Loucy (cell line): ENCODE results near the gene PCBP3.

Experiments
- H2AFZ ChIP-seq: fragments of 200-600 bp; sonication (generic); 2 replicates; pipeline ENCODE4 v1.6.0; 2016; ENCODE audit warnings: antibody characterized with exemption, mild to moderate bottlenecking, low read length, moderate library complexity
- H3F3A ChIP-seq: fragments of 200-600 bp; 2 replicates; pipeline ENCODE4 v1.6.0; 2016; ENCODE audit warnings: antibody characterized with exemption, low read depth, mild to moderate bottlenecking
- H3K27me3 ChIP-seq: fragments of 200-600 bp; sonication (generic); 2 replicates; pipeline ENCODE4 v1.6.1; 2014; ENCODE audit warnings: low read length, mild to moderate bottlenecking; ENCODE audit not compliant: insufficient read depth, poor library complexity, severe bottlenecking
- H3K36me3 ChIP-seq: fragments of 200-600 bp; sonication (generic); 2 replicates; pipeline ENCODE4 v1.6.1; 2016; ENCODE audit warnings: low read length; ENCODE audit not compliant: insufficient read depth
- H3K4me1 ChIP-seq: fragments of 200-600 bp; sonication (generic); 2 replicates; pipeline ENCODE4 v1.5.1; 2014; ENCODE audit warnings: low read length, mild to moderate bottlenecking; ENCODE audit not compliant: insufficient read depth, poor library complexity, severe bottlenecking
- H3K4me2 ChIP-seq: fragments of 200-600 bp; sonication (generic); 2 replicates; pipeline ENCODE4 v1.6.0; 2014; ENCODE audit warnings: antibody characterized with exemption, low read length, low read depth, mild to moderate bottlenecking; ENCODE audit not compliant: poor library complexity, severe bottlenecking
- H3K4me3 ChIP-seq: fragments of 200-600 bp; sonication (generic); 2 replicates; pipeline ENCODE4 v1.5.1; 2014; ENCODE audit warnings: low read length, mild to moderate bottlenecking, mixed read lengths; ENCODE audit not compliant: poor library complexity, severe bottlenecking
- H3K79me2 ChIP-seq: fragments of 200-600 bp; sonication (generic); 2 replicates; pipeline ENCODE4 v1.6.1; 2014; ENCODE audit warnings: low read length; ENCODE audit not compliant: insufficient read depth
- H3K9ac ChIP-seq: fragments of 200-600 bp; sonication (generic); 2 replicates; pipeline ENCODE4 v1.6.0; 2014; ENCODE audit warnings: mild to moderate bottlenecking, low read depth, low read length, moderate library complexity; ENCODE audit not compliant: poor library complexity, severe bottlenecking
- H3K9me2 ChIP-seq: fragments of 200-600 bp; sonication (generic); replicated peaks from 2 replicates; pipeline ENCODE4 v1.6.1; 2016; ENCODE audit warnings: low read depth, low read length, mixed read lengths
- H3K9me3 ChIP-seq: fragments of 200-600 bp; sonication (generic); 2 replicates; pipeline ENCODE4 v1.6.1; 2014; ENCODE audit warnings: mild to moderate bottlenecking, antibody characterized with exemption, low read length, low read depth; ENCODE audit not compliant: insufficient read depth
- H4K20me1 ChIP-seq: fragments of 200-600 bp; sonication (generic); 2 replicates; pipeline ENCODE4 v1.6.0; 2014; ENCODE audit warnings: antibody characterized with exemption, low read length, mild to moderate bottlenecking; ENCODE audit not compliant: insufficient read depth, poor library complexity, severe bottlenecking
- EZH2phosphoT487 ChIP-seq: fragments of 200-600 bp; IDR thresholded peaks from 2 replicates; pipeline ENCODE4 v1.6.1; 2018; ENCODE audit warnings: antibody characterized with exemption, mild to moderate bottlenecking, moderate library complexity, borderline replicate concordance
- TF ChIP-seq, protein P1 (sequence below): fragments of 200-600 bp; sonication (generic); conservative IDR thresholded peaks from 2 replicates; pipeline ENCODE4 v1.5.1; 2014; ENCODE audit warnings: mild to moderate bottlenecking, antibody characterized with exemption, low read length

PCBP3 gene

DNA sequence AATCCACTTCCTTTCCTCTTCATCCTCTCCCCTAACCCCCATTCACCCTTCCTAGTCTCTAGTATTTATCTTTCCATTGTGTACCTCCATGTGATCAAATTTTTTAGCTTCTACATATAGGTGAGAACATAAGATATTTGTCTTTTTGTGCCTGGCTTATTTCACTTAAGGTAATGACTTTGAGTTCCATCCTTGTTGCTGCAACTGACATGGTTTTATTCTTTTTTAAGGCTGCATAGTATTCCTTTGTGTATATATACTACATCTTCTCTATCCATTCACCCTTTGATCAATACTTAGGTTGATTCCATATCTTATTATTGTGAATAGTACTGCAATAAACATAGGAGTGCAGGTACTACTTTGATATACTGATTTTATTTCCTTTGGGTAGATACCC, 128.7 kb downstream of the PCBP3 start:
- Histone ChIP-seq H3K4me3 (no peak overlapping the region), H3K4me2 (no peak overlapping the region), H3F3A (no peaks in the 10 kb centered on the region), H3K27me3 (no peaks in the 10 kb centered on the region), H4K20me1 (no peaks in the 10 kb centered on the region), H3K79me2 (no peaks in the 10 kb centered on the region), H2AFZ (no peak overlapping the region), H3K36me3 (no peaks in the 10 kb centered on the region), H3K9me3 (peaks cover 9% of the 10 kb centered on the region; the same call in 1 of the 2 replicates), H3K9ac (no peak overlapping the region), H3K9me2 (no peaks in the 10 kb centered on the region), H3K4me1 (no peaks in the 10 kb centered on the region)
- TF ChIP-seq, protein P1, sequence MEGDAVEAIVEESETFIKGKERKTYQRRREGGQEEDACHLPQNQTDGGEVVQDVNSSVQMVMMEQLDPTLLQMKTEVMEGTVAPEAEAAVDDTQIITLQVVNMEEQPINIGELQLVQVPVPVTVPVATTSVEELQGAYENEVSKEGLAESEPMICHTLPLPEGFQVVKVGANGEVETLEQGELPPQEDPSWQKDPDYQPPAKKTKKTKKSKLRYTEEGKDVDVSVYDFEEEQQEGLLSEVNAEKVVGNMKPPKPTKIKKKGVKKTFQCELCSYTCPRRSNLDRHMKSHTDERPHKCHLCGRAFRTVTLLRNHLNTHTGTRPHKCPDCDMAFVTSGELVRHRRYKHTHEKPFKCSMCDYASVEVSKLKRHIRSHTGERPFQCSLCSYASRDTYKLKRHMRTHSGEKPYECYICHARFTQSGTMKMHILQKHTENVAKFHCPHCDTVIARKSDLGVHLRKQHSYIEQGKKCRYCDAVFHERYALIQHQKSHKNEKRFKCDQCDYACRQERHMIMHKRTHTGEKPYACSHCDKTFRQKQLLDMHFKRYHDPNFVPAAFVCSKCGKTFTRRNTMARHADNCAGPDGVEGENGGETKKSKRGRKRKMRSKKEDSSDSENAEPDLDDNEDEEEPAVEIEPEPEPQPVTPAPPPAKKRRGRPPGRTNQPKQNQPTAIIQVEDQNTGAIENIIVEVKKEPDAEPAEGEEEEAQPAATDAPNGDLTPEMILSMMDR, result no peak
- no peak for TF ChIP-seq EZH2phosphoT487

DNA sequence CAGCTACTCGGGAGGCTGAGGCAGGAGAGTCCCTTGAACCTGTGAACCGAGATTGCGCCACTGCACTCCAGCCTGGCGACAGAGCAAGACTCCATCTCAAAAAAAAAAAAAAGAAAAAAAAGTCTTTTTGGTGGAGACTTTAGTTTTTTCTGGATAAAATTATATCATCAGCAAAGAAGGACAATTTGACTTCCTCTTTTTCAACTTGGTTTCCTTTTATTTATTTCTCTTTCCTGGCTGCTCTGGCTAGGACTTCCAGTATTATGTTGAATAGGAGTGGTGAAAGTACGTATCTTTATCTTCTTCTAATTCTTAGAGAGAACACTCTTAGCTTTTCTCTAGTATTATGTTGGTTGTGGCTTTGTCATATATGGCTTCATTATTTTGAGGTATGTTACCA, 130.8 kb downstream of the PCBP3 start:
- H3K9me3 ChIP-seq, result peaks cover 17% of the 10 kb centered on the region; the same call in 1 of the 2 replicates
- no peak for TF ChIP-seq EZH2phosphoT487
- TF ChIP-seq, protein P1, result no peak

DNA sequence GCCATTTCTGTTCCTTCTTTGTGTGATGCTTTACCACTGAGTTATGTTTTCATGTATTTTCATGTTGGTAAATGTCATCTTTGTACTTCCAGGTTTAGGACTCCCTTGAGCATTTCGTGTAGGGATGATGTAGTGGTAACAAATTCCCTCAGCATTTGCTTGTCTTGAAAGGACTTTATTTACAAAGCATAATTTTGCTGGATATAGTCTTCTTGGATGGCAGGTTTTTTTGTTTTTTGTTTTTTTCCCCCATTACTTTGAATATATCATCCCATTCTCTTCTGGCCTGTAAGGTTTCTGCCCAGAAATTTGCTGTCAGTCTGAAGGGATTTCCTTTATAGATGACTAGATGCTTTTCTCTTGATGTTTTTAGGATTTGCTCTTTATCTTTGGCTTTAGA, 133.4 kb downstream of the PCBP3 start:
- Histone ChIP-seq H3K79me2 (no peaks in the 10 kb centered on the region), H3K9me2 (no peaks in the 10 kb centered on the region), H2AFZ (no peak overlapping the region), H3F3A (no peaks in the 10 kb centered on the region), H3K9ac (no peak overlapping the region), H3K4me2 (no peak overlapping the region), H3K27me3 (no peaks in the 10 kb centered on the region), H3K36me3 (no peaks in the 10 kb centered on the region), H4K20me1 (no peaks in the 10 kb centered on the region), H3K9me3 (peaks cover 17% of the 10 kb centered on the region; the same call in 1 of the 2 replicates), H3K4me1 (no peaks in the 10 kb centered on the region), H3K4me3 (no peak overlapping the region)
- no peak for TF ChIP-seq EZH2phosphoT487
- TF ChIP-seq, protein P1, result no peak

More for the DNA sequence above, 130.8 kb downstream of the PCBP3 start:
- no peaks in the 10 kb centered on the region for H3K36me3 ChIP-seq
- no peak overlapping the region for H3K4me2 ChIP-seq
- no peaks in the 10 kb centered on the region for H3K4me1 ChIP-seq
- no peak overlapping the region for H3K9ac ChIP-seq
- H2AFZ ChIP-seq, result no peak overlapping the region
- no peaks in the 10 kb centered on the region for H3K27me3 ChIP-seq
- H3K4me3 ChIP-seq, result no peak overlapping the region
- H3K9me2 ChIP-seq, result no peaks in the 10 kb centered on the region
- no peaks in the 10 kb centered on the region for H4K20me1 ChIP-seq
- no peaks in the 10 kb centered on the region for H3F3A ChIP-seq
- H3K79me2 ChIP-seq, result no peaks in the 10 kb centered on the region
